DMS114 treated with DMSO at 0.1 percent for 48 hours (cell line): ENCODE results near the gene HIC1.

Experiments
- DNase-seq: peaks from one replicate; lab custom pipeline; 2025; ENCODE audit not compliant: unreplicated experiment; lab: John Stamatoyannopoulos, UW

HIC1 gene

GRCh38 chr17:2094891-2095535 lies 40.1 kb downstream of the HIC1 start:
- DNase-seq = no peak

- no peak for DNase-seq
These were observed 40.6 kb downstream of the HIC1 start for GRCh38 chr17:2095536-2095910.

GRCh38 chr17:2101448-2102257 lies 46.8 kb downstream of the HIC1 start:
- no peak for DNase-seq

- DNase-seq = no peak
These were observed 48.3 kb downstream of the HIC1 start for GRCh38 chr17:2102931-2103809.

GRCh38 chr17:2105663-2106062 lies 50.8 kb downstream of the HIC1 start:
- DNase-seq = no peak

GRCh38 chr17:2106308-2106955 lies 51.5 kb downstream of the HIC1 start:
- no peak for DNase-seq

- DNase-seq = no peak
These were observed 52.1 kb downstream of the HIC1 start for GRCh38 chr17:2107050-2107449.

GRCh38 chr17:2107506-2107905 lies 52.6 kb downstream of the HIC1 start:
- no peak for DNase-seq

- DNase-seq = no peak
These were observed 53.3 kb downstream of the HIC1 start for GRCh38 chr17:2108170-2108569.

- no peak for DNase-seq
These were observed 55.5 kb downstream of the HIC1 start for GRCh38 chr17:2110436-2110835.

- no peak for DNase-seq
These were observed 56.8 kb downstream of the HIC1 start for GRCh38 chr17:2111691-2112090.
